ENCODE data around the gene UFD1.

Gene UFD1

GRCh38 chr22:19405133-19405532 lies 73.9 kb downstream of the UFD1 start:
- no peaks in the 10 kb centered on the region for H3K27me3 ChIP-seq (ENCODE audit: low read depth, low read length)
- no peak overlapping the region for H3K4me2 ChIP-seq (ENCODE audit: low read length)
- 0 out of 2 replicates have a peak, but pooled peaks cover 5% of the 10 kb centered on the region for H4K20me1 ChIP-seq (ENCODE audit: insufficient read depth, low read length)
- H3K4me3 ChIP-seq (ENCODE audit: low read length), result no peak overlapping the region
- TF ChIP-seq CTCF (IDR thresholded peaks at IDR 0.05; ENCODE audit: low read depth, low read length) (no peak), EZH2phosphoT487 (IDR thresholded peaks at IDR 0.05; ENCODE audit: low read depth) (no peak)
- no peaks in the 10 kb centered on the region for H3K79me2 ChIP-seq (ENCODE audit: low read length)
- no peak overlapping the region for H2AFZ ChIP-seq (ENCODE audit: low read depth, low read length)
- H3K4me1 ChIP-seq (ENCODE audit: low read length), result peaks cover 8% of the 10 kb centered on the region
- H3K27ac ChIP-seq (ENCODE audit: low read length), result no peak overlapping the region
- no peak overlapping the region for H3K9ac ChIP-seq (ENCODE audit: low read length)
- peaks cover 46% of the 10 kb centered on the region for H3K36me3 ChIP-seq (replicated peaks; ENCODE audit: low read depth, low read length)
- no peaks in the 10 kb centered on the region for H3K9me3 ChIP-seq (ENCODE audit: insufficient read depth, low read length)

- no peaks in the 10 kb centered on the region for H3K27me3 ChIP-seq (ENCODE audit: low read depth, low read length)
- no peak overlapping the region for H2AFZ ChIP-seq (ENCODE audit: low read depth, low read length)
- no peaks in the 10 kb centered on the region for H3K79me2 ChIP-seq (ENCODE audit: low read length)
- H3K4me2 ChIP-seq (ENCODE audit: low read length), result no peak overlapping the region
- H3K27ac ChIP-seq (ENCODE audit: low read length), result no peak overlapping the region
- H3K4me3 ChIP-seq (ENCODE audit: low read length), result no peak overlapping the region
- H3K9ac ChIP-seq (ENCODE audit: low read length), result no peak overlapping the region
- H4K20me1 ChIP-seq (ENCODE audit: insufficient read depth, low read length), result 0 out of 2 replicates have a peak, but pooled peaks cover 5% of the 10 kb centered on the region
- TF ChIP-seq EZH2phosphoT487 (IDR thresholded peaks at IDR 0.05; ENCODE audit: low read depth) (no peak), CTCF (IDR thresholded peaks at IDR 0.05; ENCODE audit: low read depth, low read length) (no peak)
- H3K36me3 ChIP-seq (replicated peaks; ENCODE audit: low read depth, low read length), result peaks cover 45% of the 10 kb centered on the region
- H3K9me3 ChIP-seq (ENCODE audit: insufficient read depth, low read length), result no peaks in the 10 kb centered on the region
- peaks cover 8% of the 10 kb centered on the region for H3K4me1 ChIP-seq (ENCODE audit: low read length)
These were observed 74.3 kb downstream of the UFD1 start for GRCh38 chr22:19404676-19405075.

GRCh38 chr22:19402642-19403191 lies 76.3 kb downstream of the UFD1 start:
- Histone ChIP-seq H3K4me1 (ENCODE audit: low read length) (peaks cover 8% of the 10 kb centered on the region), H3K9me3 (ENCODE audit: insufficient read depth, low read length) (no peaks in the 10 kb centered on the region), H3K36me3 (replicated peaks; ENCODE audit: low read depth, low read length) (peaks cover 49% of the 10 kb centered on the region), H2AFZ (ENCODE audit: low read depth, low read length) (no peak overlapping the region), H3K9ac (ENCODE audit: low read length) (no peak overlapping the region), H3K79me2 (ENCODE audit: low read length) (no peaks in the 10 kb centered on the region), H3K4me3 (ENCODE audit: low read length) (no peak overlapping the region), H3K27me3 (ENCODE audit: low read depth, low read length) (no peaks in the 10 kb centered on the region), H3K4me2 (ENCODE audit: low read length) (no peak overlapping the region), H4K20me1 (ENCODE audit: insufficient read depth, low read length) (0 out of 2 replicates have a peak, but pooled peaks cover 3% of the 10 kb centered on the region), H3K27ac (ENCODE audit: low read length) (no peak overlapping the region)
- TF ChIP-seq CTCF (IDR thresholded peaks at IDR 0.05; ENCODE audit: low read depth, low read length) (no peak), EZH2phosphoT487 (IDR thresholded peaks at IDR 0.05; ENCODE audit: low read depth) (no peak)

GRCh38 chr22:19401483-19401882 lies 77.5 kb downstream of the UFD1 start:
- H3K27ac ChIP-seq (ENCODE audit: low read length), result no peak overlapping the region
- no peaks in the 10 kb centered on the region for H4K20me1 ChIP-seq (ENCODE audit: insufficient read depth, low read length)
- TF ChIP-seq CTCF (IDR thresholded peaks at IDR 0.05; ENCODE audit: low read depth, low read length) (no peak), EZH2phosphoT487 (IDR thresholded peaks at IDR 0.05; ENCODE audit: low read depth) (no peak)
- no peak overlapping the region for H3K4me2 ChIP-seq (ENCODE audit: low read length)
- no peaks in the 10 kb centered on the region for H3K79me2 ChIP-seq (ENCODE audit: low read length)
- peaks cover 49% of the 10 kb centered on the region for H3K36me3 ChIP-seq (replicated peaks; ENCODE audit: low read depth, low read length)
- no peak overlapping the region for H3K9ac ChIP-seq (ENCODE audit: low read length)
- no peaks in the 10 kb centered on the region for H3K27me3 ChIP-seq (ENCODE audit: low read depth, low read length)
- H3K4me3 ChIP-seq (ENCODE audit: low read length), result no peak overlapping the region
- H3K4me1 ChIP-seq (ENCODE audit: low read length), result peaks cover 8% of the 10 kb centered on the region
- H3K9me3 ChIP-seq (ENCODE audit: insufficient read depth, low read length), result no peaks in the 10 kb centered on the region
- H2AFZ ChIP-seq (ENCODE audit: low read depth, low read length), result no peak overlapping the region
